ENCODE data around the gene NACC2.

- no peak for TF ChIP-seq YY1 (IDR thresholded peaks at IDR 0.05; ENCODE audit: low read depth, low read length)
- TF ChIP-seq POLR2A (IDR thresholded peaks at IDR 0.05; ENCODE audit: control extremely low read depth in 1 of 2, low read depth in 2 of 2, low read length in 2 of 2), result no peak
- TF ChIP-seq ASH2L (IDR thresholded peaks at IDR 0.05; ENCODE audit: low read length), result no peak
- TF ChIP-seq TAF7 (optimal IDR thresholded peaks at IDR 0.05; ENCODE audit: borderline replicate concordance, low read depth, low read length), result no peak
- no peak for TF ChIP-seq CTCF (IDR thresholded peaks at IDR 0.05; ENCODE audit: control extremely low read depth in 1 of 3, insufficient read depth in 1 of 3, low read depth in 1 of 3, low read length in 3 of 3)
- no peak for TF ChIP-seq EP300 (IDR thresholded peaks at IDR 0.05; ENCODE audit: borderline replicate concordance in 1 of 2, low read depth in 2 of 2, low read length in 2 of 2)
- no peak for TF ChIP-seq EZH2 (IDR thresholded peaks at IDR 0.05; ENCODE audit: low read depth, low read length, severe bottlenecking)
- no peak for TF ChIP-seq RAD21 (IDR thresholded peaks at IDR 0.05 in 1 of 2, conservative IDR thresholded peaks at IDR 0.05 in 1 of 2; ENCODE audit: low read depth in 2 of 2, low read length in 2 of 2)
- no peak for TF ChIP-seq NANOG (IDR thresholded peaks at IDR 0.05; ENCODE audit: insufficient read depth, low read depth, low read length, poor library complexity, severe bottlenecking)
- TF ChIP-seq SRF (IDR thresholded peaks at IDR 0.05; ENCODE audit: low read depth, low read length), result no peak
- TF ChIP-seq MAX (IDR thresholded peaks at IDR 0.05), result no peak
- no peak for TF ChIP-seq TAF1 (IDR thresholded peaks at IDR 0.05; ENCODE audit: low read depth, low read length)
- TF ChIP-seq HDAC2 (IDR thresholded peaks at IDR 0.05; ENCODE audit: borderline replicate concordance in 1 of 2, low read depth in 2 of 2, low read length in 2 of 2), result no peak
Measured at GRCh38 chr9:136080716-136081112, 14.4 kb downstream of the NACC2 start.
